Lower leg skin (tissue), 4 donors: ENCODE data around the gene RBPJL. TPM values are rescaled to one million over a fixed set of nuclear protein-coding genes. Genes with fewer than 3 reads are reported as not detected.
A peak's percentile ranks its signal among the peaks of the same experiment; 100 is the strongest.

Source experiments
- DNase-seq, 2 donors: peaks; one replicate each; pipeline ENCODE4 v3.0.0-alpha.2; 2019; ENCODE audit warnings: low spot score in 2 of 2
- H3K4me3 ChIP-seq: fragments of 200-600 bp; sonication (generic); 2 replicates; pipeline ENCODE4 v1.5.1; 2017; ENCODE audit warnings: mild to moderate bottlenecking, low read depth; ENCODE audit not compliant: poor library complexity, severe bottlenecking
- CTCF ChIP-seq, 3 donors: fragments of 450-650 bp; IDR thresholded peaks; one replicate each; pipeline ENCODE4 v1.5.1; 2016; ENCODE audit warnings: antibody characterized with exemption in 3 of 3, mild to moderate bottlenecking in 3 of 3, moderate library complexity in 2 of 3
- POLR2A ChIP-seq, 2 donors: fragments of 450-650 bp; IDR thresholded peaks; one replicate each; pipeline ENCODE4 v1.6.1; 2016 to 2017; ENCODE audit warnings: antibody characterized with exemption in 2 of 2, mild to moderate bottlenecking in 1 of 2, moderate library complexity in 1 of 2
- WGBS, 2 donors: methylation state at CpG; one replicate each; pipeline ENCODE4 v1.1.5; 2018; 5-methylcytosine and 5-hydroxymethylcytosine counted together
- intact Hi-C: fragments of 100-400 bp; cut with DNase I; formaldehyde crosslinking; loops from one replicate; pipeline ENCODE4 v1.15.0; 2023; ENCODE audit warnings: low total_unique reads
- total RNA-seq, 4 donors: library from RNA; depleted of rRNA; stranded (reverse); fragments of >200 nt; gene quantifications; one replicate each; pipeline ENCODE4 v1.1.0, GENCODE V29; 2016

The RBPJL gene
- total RNA-seq, 4 donors from 2014 or later = not detected

- no peak for TF ChIP-seq CTCF (IDR thresholded peaks at IDR 0.05)
- TF ChIP-seq POLR2A (IDR thresholded peaks at IDR 0.05) = no peak
- intact Hi-C loops = loop anchor here (10.0 kb wide), 1 partner anchor 275 kb away; no protein-coding TSS in a partner anchor
- peak in 1 of 2 donors; percentile 63 for DNase-seq
- WGBS, 2 donors = 71 to 73% methylated on average over 13 of the region's 13 CpGs
- no peak overlapping the region for H3K4me3 ChIP-seq
Measured at GRCh38 chr20:45289942-45290676, 16.5 kb upstream of the RBPJL start.

DNA sequence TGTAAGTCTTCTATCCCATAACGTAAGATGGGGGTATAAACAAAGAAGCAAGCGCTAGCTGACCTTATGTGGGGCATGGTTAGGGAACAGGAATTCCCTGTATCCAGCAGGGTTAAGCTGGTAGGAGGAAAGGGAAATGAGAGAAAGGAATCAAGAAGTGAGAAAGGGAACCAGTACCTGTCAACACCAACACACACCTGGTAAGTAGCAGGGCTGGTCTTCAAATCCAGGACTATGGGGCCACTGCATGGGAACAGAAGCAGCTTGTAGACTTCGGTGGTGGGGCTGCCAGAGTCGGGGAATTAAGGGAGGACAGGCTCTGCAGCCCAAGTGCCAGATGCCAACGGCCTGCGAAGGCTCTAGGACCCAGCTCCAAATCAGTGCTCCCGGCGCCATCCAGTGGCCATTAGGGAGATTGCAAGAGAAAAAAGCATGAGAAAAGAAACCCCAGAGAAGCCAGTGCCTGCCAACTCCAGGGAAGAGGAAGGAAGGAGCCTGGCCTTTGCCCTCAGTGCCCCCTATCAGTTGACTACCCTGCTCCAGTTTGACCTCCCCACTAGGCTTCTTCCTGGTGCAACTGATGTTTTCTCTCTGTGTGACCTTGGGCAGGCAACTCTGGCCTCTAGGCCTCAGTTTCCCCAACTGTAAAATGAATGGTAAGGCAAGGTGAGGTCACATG is 15.8 kb upstream of the RBPJL start:
- no peak overlapping the region for H3K4me3 ChIP-seq
- intact Hi-C loops = loop anchor here (10.0 kb wide), 1 partner anchor 276 kb away; no protein-coding TSS in a partner anchor
- WGBS, 2 donors = 19% methylated on average over 8 of the region's 8 CpGs
- peak; percentile 84 to 96 for DNase-seq
- TF ChIP-seq CTCF (IDR thresholded peaks at IDR 0.05) = peak in 1 of 3 donors; percentile 87
- no peak for TF ChIP-seq POLR2A (IDR thresholded peaks at IDR 0.05)

DNA sequence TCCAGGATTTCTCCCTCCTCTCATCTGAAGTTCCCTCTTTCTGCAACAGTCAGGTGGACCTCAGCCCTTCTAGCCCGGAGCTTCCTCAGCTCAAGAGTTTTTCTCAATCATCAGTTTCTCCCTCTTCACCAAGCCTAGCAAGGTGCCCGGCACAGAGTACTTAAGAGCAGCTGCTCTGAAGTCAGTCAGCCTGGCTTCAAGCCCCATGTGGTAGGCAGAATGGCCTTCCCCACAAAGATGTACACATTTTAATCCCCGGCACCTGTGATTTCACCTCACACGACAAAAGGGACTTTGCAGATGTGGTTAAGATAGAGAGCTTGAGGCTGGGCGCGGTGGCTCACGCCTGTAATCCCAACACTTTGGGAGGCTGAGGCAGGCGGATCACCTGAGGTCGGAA is 15.1 kb upstream of the RBPJL start:
- 80 to 82% methylated on average over 9 of the region's 9 CpGs for WGBS, 2 donors
- TF ChIP-seq CTCF (IDR thresholded peaks at IDR 0.05) (no peak), POLR2A (IDR thresholded peaks at IDR 0.05) (no peak)
- DNase-seq = peak in 1 of 2 donors; percentile 84
- intact Hi-C loops = loop anchor here (10.0 kb wide), 1 partner anchor 277 kb away; no protein-coding TSS in a partner anchor
- no peak overlapping the region for H3K4me3 ChIP-seq

DNA sequence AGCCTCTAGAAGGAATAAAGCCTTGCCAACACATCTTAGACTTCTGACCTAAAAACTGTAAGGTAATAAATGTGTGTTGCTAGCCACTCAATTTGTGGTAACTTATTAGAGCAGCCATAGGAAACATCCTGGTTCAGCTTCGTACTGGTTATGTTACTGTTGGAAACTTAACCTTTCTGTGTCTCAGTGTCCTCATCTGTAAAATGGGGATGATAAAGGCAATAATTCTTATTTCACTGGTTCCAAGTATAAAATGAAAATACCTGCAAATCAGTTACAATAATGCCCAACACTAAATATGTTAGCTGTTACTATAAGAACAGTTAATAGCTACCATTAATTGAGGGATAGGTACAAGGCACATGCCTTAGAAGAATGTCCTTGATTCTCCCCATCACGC is 14.3 kb upstream of the RBPJL start:
- no peak overlapping the region for H3K4me3 ChIP-seq
- no peak for DNase-seq
- no peak for TF ChIP-seq POLR2A (IDR thresholded peaks at IDR 0.05)
- TF ChIP-seq CTCF (IDR thresholded peaks at IDR 0.05) = no peak
- intact Hi-C loops = loop anchor here (10.0 kb wide), 1 partner anchor 278 kb away; no protein-coding TSS in a partner anchor
- WGBS, 2 donors = 84 to 88% methylated on average over 2 of the region's 2 CpGs

GRCh38 chr20:45293041-45294002 is 13.3 kb upstream of the RBPJL start:
- peak overlapping the region; percentile 35 for H3K4me3 ChIP-seq
- whole genome bisulfite sequencing, 2 donors = 4 to 7% methylated on average over 60 to 79 of the region's 79 CpGs
- TF ChIP-seq POLR2A (IDR thresholded peaks at IDR 0.05) (no peak), CTCF (IDR thresholded peaks at IDR 0.05) (peak in 1 of 3 donors; percentile 59)
- intact Hi-C loops = loop anchor here (10.0 kb wide), 1 partner anchor 279 kb away; no protein-coding TSS in a partner anchor
- peak; percentile 77 to 97 for DNase-seq
